Naive thymus-derived CD8-positive, alpha-beta T cell (primary cell): Measurements from ENCODE around the gene KITLG. TPM values are rescaled to one million over a fixed set of nuclear protein-coding genes. Genes with fewer than 3 reads are reported as not detected.
"Not testable (repeated sequence)": the region's sequence is repeated elsewhere in the genome, so short reads cannot be mapped to it uniquely, and the experiment has no call there.

Source experiments
- ATAC-seq, 2 donors: fragments of 150-1000 bp; cut with Tn5 transposase in 1 of 2; sonication (Bioruptor Pico), chemical (Tn5 transposase) in 1 of 2; 1 replicate in 1 of 2; 2 replicates in 1 of 2; pipeline ENCODE4 v1.10.0; 2021; ENCODE audit warnings: mild to moderate bottlenecking in 2 of 2, moderate library complexity in 2 of 2
- POLR2A ChIA-PET: fragments of 350-600 bp; sonication (Branson Sonifier 250); formaldehyde crosslinking; loops from one replicate; lab custom pipeline; 2021; ENCODE audit warnings: antibody characterized with exemption; lab: Charles Lee
- DNase-seq, 10 donors: peaks; one replicate each; pipeline versions ENCODE4 v3.0.0 to v3.0.0-alpha.2; 2020 to 2022
- H3K27ac Mint-ChIP-seq, 10 donors: one replicate each; pipeline ENCODE4 v1.8.0; 2020 to 2022; ENCODE audit warnings: mild to moderate bottlenecking in 10 of 10, mixed read lengths in 10 of 10, moderate library complexity in 4 of 10, inconsistent platforms in 1 of 10
- H3K27me3 Mint-ChIP-seq, 5 donors: one replicate each; pipeline ENCODE4 v1.8.0; 2021 to 2022; ENCODE audit warnings: mixed read lengths in 5 of 5
- H3K36me3 Mint-ChIP-seq, 3 donors: one replicate each; pipeline ENCODE4 v1.8.0; 2020 to 2022; ENCODE audit warnings: mixed read lengths in 3 of 3, mild to moderate bottlenecking in 2 of 3, inconsistent platforms in 1 of 3
- H3K4me1 Mint-ChIP-seq, 4 donors: one replicate each; pipeline ENCODE4 v1.8.0; 2021 to 2022; ENCODE audit warnings: mixed read lengths in 4 of 4
- H3K4me3 Mint-ChIP-seq, 10 donors: one replicate each; pipeline ENCODE4 v1.8.0; 2020 to 2022; ENCODE audit warnings: mild to moderate bottlenecking in 10 of 10, mixed read lengths in 10 of 10, moderate library complexity in 6 of 10, inconsistent platforms in 1 of 10
- H3K9me3 Mint-ChIP-seq, 9 donors: one replicate each; pipeline ENCODE4 v1.8.0; 2020 to 2022; ENCODE audit warnings: mixed read lengths in 9 of 9, mild to moderate bottlenecking in 3 of 9, inconsistent platforms in 1 of 9, moderate library complexity in 1 of 9
- polyA plus RNA-seq, 3 donors: library from polyadenylated mRNA; unstranded; fragments of 300-500 nt; fragmentation: Illumina TruSeq; gene quantifications; one replicate each; pipeline ENCODE4 v1.2.3, GENCODE V29; 2021
- total RNA-seq, 8 experiments: library from RNA in 2 of 8; stranded (reverse) in 2 of 8; gene quantifications; one replicate each; pipeline ENCODE4 v1.2.3 and lab custom pipeline; 2021 to 2026

The KITLG gene
- total and polyA plus RNA-seq, 5 experiments from 2014 or later: 0.33 TPM; not detected in 4

DNA sequence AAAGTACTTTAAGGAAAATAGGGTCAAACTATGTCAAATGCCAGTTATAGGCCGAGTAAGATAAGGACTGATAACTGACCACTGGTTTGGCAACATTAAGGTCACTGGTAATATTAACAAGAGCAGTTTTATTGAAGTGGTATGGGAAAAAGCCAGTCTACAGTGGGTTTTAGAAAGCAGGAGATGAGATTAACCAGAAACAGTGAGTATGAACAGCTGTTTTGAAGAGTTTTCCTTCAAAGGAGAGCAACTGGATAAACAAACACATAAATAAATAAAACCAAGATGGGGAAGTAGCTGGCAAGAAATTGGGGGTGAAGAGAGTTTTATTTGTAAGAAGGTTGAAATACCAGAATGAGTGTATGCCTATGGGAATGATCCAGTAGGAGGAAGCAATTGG is 30.3 kb downstream of the KITLG start:
- no peak for DNase-seq
- ATAC-seq: no peak

DNA sequence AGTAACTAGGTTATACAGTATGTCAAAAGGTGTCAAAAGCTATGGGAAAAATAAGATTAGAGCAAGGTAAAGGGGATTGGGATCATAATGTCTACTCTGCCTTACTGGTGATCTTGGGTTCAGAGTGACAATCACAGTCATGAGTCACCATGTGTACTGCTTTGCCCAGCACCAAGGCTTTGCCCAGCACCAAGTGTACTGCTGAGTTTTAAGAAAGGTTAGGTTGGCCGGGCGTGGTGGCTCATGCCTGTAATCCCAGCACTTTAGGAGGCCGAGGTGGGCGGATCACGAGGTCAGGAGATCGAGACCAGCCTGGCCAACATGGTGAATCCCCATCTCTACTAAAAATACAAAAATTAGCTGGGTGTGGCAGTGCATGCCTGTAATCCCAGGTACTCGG is 32.3 kb downstream of the KITLG start:
- H3K36me3 Mint-ChIP-seq, H3K9me3 Mint-ChIP-seq, H3K4me3 Mint-ChIP-seq, H3K27me3 Mint-ChIP-seq, ATAC-seq, POLR2A ChIA-PET, H3K4me1 Mint-ChIP-seq, DNase-seq, H3K27ac Mint-ChIP-seq: not testable (repeated sequence)

More for the DNA sequence above, 30.3 kb downstream of the KITLG start:
- Mint-ChIP-seq H3K36me3 (no peaks in the 10 kb centered on the region), H3K4me3 (no peak overlapping the region), H3K27ac (no peak overlapping the region), H3K4me1 (no peaks in the 10 kb centered on the region), H3K27me3 (peaks cover 0 to 7% (median 0%) of the 10 kb centered on the region in 5 donors), H3K9me3 (peaks cover 0 to 3% (median 0%) of the 10 kb centered on the region in 9 donors)
- POLR2A ChIA-PET: no interaction called here

DNA sequence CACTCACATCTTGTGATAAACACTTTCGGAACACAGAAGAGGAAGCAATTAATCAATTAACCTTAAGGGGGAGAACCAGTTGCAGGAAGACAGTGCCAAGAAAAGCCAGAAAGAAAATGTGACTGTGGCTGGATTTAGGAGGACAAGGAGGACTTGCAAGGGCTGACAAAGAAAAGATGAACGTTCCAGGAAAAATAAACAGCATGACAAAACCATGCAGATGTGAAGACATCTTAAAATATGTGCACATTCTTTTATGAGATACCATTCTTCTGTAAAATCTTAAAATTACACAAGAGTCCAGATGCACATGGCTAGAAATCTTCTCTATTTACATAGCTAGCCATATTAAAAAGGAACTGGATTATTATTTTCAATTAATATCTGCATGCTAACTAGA is 33.4 kb downstream of the KITLG start:
- POLR2A ChIA-PET: no interaction called here
- DNase-seq: no peak
- H3K9me3 Mint-ChIP-seq: peaks cover 0 to 11% (median 0%) of the 10 kb centered on the region in 9 donors
- no peak for ATAC-seq
- no peaks in the 10 kb centered on the region for H3K4me1 Mint-ChIP-seq
- H3K4me3 Mint-ChIP-seq: no peak overlapping the region
- H3K27me3 Mint-ChIP-seq: peaks cover 0 to 9% (median 0%) of the 10 kb centered on the region in 5 donors
- no peak overlapping the region for H3K27ac Mint-ChIP-seq
- no peaks in the 10 kb centered on the region for H3K36me3 Mint-ChIP-seq

DNA sequence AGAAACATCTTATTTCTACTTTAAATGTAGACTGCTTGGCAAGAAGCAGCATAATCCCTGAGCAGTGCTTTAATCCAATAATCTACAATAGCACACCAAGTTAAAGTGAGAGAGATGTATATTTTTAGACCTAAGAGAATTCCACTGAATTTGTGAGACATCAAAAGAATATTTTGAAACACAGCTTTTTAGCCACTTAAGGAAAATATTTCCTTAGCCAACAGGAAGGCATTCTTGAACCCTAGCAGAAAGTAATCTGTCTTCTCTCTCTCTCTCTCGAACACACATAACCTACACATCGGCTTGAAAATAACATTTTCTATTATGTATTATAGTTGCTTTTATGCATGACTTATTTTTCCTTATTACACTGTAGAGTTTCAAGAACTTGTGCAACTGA is 34.0 kb downstream of the KITLG start:
- H3K9me3 Mint-ChIP-seq: peaks cover 0 to 10% (median 0%) of the 10 kb centered on the region in 9 donors
- peaks cover 0 to 9% (median 0%) of the 10 kb centered on the region in 5 donors for H3K27me3 Mint-ChIP-seq
- no peak overlapping the region for H3K27ac Mint-ChIP-seq
- POLR2A ChIA-PET: no interaction called here
- H3K4me1 Mint-ChIP-seq: no peaks in the 10 kb centered on the region
- ATAC-seq (no peak), DNase-seq (no peak)
- H3K36me3 Mint-ChIP-seq: no peaks in the 10 kb centered on the region
- H3K4me3 Mint-ChIP-seq: no peak overlapping the region

DNA sequence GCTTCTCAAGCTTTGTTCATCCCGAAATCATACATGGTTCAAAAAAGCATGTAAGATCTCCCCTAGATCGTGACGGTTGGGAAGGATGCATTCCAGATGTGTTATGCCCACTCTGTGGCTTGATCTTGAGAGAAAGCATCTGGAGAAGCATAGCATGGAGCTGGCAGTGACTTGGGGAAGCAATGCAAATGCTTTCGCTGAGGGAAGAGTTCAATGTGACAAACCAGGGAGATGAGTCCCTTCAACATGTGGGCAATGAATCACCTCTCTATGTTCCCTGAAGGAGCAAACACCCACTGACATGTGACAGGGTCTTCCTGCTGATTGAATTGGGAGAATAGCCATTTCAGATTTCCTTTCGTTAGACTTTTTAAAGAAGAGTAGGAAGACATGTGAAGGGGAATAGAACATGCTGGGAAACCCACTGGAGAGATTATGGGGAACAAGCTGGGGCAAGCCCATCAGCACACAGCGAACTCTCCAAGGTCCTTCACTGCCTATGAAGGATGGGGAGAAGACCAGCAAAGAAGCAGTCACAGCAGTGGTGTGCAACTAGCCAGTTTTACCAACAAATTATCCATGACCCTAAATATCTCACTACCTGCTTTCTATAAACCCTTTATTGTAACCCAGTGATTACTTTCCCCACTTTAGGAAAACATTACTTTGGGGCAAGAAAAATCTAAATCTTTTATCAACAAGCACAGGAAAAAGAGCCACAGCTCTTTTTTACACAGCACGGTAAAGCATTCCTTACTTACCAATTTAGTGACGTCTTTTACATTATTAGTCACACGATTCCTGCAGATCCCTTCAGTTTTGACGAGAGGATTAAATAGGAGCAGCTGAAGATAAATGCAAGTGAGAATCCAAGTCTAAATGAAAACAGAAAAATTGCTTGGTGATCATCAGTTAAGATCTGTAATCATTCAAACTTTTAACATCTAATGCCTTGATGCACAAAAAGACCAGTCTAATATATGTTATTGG is 35.0 kb downstream of the KITLG start:
- Mint-ChIP-seq H3K36me3 (no peaks in the 10 kb centered on the region), H3K27ac (no peak overlapping the region), H3K9me3 (peaks cover 0 to 10% (median 0%) of the 10 kb centered on the region in 9 donors), H3K4me3 (no peak overlapping the region), H3K27me3 (peaks cover 0 to 9% (median 0%) of the 10 kb centered on the region in 5 donors), H3K4me1 (no peaks in the 10 kb centered on the region)
- POLR2A ChIA-PET: no interaction called here
- ATAC-seq (no peak), DNase-seq (no peak)

DNA sequence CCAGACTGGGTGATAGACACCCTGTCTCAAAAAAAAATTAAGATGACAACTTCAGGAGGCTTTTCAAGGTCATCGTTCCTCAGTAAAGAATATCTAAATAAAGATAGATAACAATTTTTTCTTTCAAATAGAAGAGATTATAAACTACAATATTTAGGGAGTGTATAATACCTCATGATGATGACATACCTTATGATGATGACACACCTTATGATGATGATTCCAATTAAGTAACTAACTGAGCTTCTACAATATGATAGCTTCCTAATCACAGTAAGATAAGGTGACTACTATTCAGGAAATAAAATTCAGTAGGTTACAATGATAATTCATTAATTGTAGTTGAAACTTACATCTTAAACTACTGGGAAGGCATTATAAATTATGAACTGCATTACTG is 40.4 kb downstream of the KITLG start:
- H3K36me3 Mint-ChIP-seq: no peaks in the 10 kb centered on the region
- POLR2A ChIA-PET: no interaction called here
- peaks cover 0 to 6% (median 0%) of the 10 kb centered on the region in 5 donors for H3K27me3 Mint-ChIP-seq
- H3K4me1 Mint-ChIP-seq: no peaks in the 10 kb centered on the region
- ATAC-seq: no peak
- H3K4me3 Mint-ChIP-seq: no peak overlapping the region
- peaks cover 0 to 18% (median 0%) of the 10 kb centered on the region in 9 donors for H3K9me3 Mint-ChIP-seq
- H3K27ac Mint-ChIP-seq: no peak overlapping the region
- DNase-seq: no peak

DNA sequence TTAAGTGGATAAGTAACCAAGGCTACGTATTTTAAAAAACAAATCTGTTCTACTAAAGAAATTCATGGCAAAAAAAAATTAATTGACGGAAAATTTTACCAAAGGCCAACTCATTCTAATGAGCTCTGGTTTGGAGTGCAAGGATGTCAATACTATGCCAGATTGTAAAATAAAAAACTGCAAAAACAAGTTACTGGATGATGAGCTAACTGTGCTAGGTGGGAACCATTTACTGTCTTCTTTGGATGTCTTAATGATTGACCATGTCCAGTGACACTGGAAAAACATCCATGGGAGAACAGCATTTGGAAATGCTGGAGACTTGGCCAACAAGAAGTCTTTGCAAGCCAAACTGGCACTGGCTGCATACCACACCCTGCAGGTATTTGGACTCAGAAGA is 41.6 kb downstream of the KITLG start:
- no peak overlapping the region for H3K4me3 Mint-ChIP-seq
- no peak for DNase-seq
- H3K36me3 Mint-ChIP-seq: no peaks in the 10 kb centered on the region

DNA sequence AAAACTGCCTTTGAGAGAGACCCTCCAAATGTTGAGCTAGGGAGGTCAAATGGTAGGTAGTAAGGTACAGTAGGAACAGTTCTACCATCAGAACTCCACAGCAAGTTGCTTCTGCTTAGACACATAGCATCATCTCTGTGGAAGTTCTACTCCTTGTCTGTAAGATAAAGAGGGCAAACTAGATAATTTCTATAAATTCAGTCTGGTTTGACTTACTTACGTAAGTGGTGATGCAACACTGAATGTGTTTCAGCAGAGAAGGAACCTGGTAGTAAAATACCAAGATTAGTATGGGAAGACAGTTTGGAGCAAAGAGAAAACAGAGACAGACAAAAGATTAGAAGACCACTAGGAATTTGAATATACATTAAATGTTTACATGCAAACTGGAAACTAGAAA is 42.0 kb downstream of the KITLG start:
- Mint-ChIP-seq H3K4me1 (no peaks in the 10 kb centered on the region), H3K36me3 (no peaks in the 10 kb centered on the region), H3K27me3 (peaks cover 0 to 4% (median 2%) of the 10 kb centered on the region in 5 donors), H3K9me3 (peaks cover 0 to 14% (median 0%) of the 10 kb centered on the region in 9 donors), H3K27ac (no peak overlapping the region), H3K4me3 (no peak overlapping the region)
- DNase-seq: no peak
- ATAC-seq: no peak
- POLR2A ChIA-PET: no interaction called here

More for the DNA sequence above, 41.6 kb downstream of the KITLG start:
- Mint-ChIP-seq H3K4me1 (no peaks in the 10 kb centered on the region), H3K27ac (no peak overlapping the region), H3K27me3 (peaks cover 0 to 4% (median 2%) of the 10 kb centered on the region in 5 donors), H3K9me3 (peaks cover 0 to 18% (median 2%) of the 10 kb centered on the region in 9 donors)
- no peak for ATAC-seq
- POLR2A ChIA-PET: no interaction called here

DNA sequence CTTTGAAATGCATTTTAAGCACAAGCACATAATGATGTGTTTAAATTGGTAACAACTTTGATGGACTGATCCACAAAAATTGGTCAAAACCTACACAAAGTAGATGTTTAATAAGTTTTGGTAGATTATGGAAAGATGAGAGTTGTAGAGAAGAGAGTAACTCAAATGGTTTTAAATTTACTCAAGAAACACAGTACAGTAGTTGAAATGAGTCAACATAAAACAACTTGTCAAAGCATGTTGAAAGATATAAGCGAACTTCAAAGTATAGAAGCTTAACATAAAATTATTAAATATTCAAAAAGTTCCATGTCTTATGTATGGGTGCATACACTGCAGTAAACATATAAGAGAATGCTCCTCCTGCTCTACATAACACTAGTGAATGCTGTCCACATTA is 49.4 kb downstream of the KITLG start:
- Mint-ChIP-seq H3K36me3 (no peaks in the 10 kb centered on the region), H3K27ac (no peak overlapping the region), H3K9me3 (peaks cover 0 to 9% (median 1%) of the 10 kb centered on the region in 9 donors), H3K4me3 (no peak overlapping the region), H3K4me1 (no peaks in the 10 kb centered on the region), H3K27me3 (peaks cover 0 to 2% (median 2%) of the 10 kb centered on the region in 5 donors)
- ATAC-seq (no peak), DNase-seq (no peak)
- POLR2A ChIA-PET: no interaction called here

DNA sequence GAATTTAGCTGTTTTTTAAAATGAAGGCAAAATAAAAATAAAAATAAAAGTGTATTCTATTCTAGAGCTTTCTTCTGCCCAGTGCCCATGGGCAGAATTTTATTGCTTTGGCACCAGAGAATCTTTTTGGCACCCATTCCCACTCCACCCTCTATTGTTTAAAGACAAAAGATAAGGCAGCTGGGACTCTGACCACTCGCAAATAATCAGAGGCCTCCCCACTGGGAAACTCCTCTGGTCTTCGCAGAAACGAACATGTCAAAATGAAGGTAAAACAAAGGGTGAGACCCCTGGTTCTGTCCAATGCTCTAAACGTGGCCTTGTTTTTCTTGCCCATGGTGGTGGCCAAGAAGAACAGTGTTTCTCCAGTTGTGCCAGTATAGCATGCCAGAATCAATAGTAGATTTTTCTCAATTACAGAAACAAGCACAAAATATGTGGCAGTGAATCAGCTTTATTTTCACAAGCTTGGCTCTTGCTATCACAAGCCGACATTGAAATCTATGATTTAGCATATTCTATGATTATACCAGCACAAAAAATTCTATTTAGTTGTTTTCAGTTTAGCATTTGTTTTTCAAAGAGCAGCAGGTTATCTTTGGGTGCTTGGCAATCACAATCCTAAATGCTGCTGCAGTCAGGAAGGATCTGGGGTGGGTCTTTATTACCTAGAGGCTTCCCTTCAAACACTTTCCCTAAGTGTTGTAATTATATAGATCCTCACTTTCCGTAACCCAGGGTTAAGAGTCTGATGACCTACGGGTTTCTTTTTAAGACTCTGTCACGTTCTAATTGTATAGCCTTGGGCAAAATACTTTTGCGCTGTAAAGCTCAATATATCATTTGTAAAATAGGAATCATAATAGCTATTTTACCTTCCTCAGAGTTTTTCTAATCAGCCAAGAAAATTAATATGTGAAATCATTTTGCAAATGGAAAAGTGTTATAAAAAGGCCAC is 50.5 kb downstream of the KITLG start:
- Mint-ChIP-seq H3K27ac (no peak overlapping the region), H3K4me1 (no peaks in the 10 kb centered on the region), H3K9me3 (peaks cover 0 to 9% (median 1%) of the 10 kb centered on the region in 9 donors), H3K27me3 (peaks cover 0 to 2% (median 2%) of the 10 kb centered on the region in 5 donors), H3K4me3 (no peak overlapping the region), H3K36me3 (no peaks in the 10 kb centered on the region)
- no peak for DNase-seq
- ATAC-seq: no peak
- POLR2A ChIA-PET: no interaction called here

DNA sequence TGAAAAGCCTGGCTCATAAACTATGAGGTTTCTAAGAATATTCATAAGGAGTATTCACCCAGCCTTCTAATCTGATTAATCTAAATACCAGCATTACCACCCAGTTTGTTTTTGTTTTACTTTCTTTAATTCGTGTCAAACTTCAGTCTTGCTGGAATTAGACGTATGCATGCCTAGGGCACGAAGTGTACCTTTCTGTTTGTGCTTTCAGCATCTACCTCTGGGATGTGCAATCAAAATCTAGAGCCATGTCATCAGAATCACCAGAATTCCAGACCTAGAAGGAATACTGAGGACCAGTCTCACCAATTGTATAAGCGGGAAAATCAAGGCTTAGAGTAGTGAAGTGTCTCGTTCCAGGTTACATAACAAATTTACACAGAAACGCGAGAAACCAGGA is 57.3 kb downstream of the KITLG start:
- H3K27ac Mint-ChIP-seq: no peak overlapping the region
- peaks cover 0 to 3% (median 0%) of the 10 kb centered on the region in 5 donors for H3K27me3 Mint-ChIP-seq
- ATAC-seq (no peak), DNase-seq (no peak)
- H3K9me3 Mint-ChIP-seq: peaks cover 0 to 13% (median 0%) of the 10 kb centered on the region in 9 donors
- no peak overlapping the region for H3K4me3 Mint-ChIP-seq
- H3K36me3 Mint-ChIP-seq: no peaks in the 10 kb centered on the region
- POLR2A ChIA-PET: no interaction called here
- H3K4me1 Mint-ChIP-seq: no peaks in the 10 kb centered on the region

DNA sequence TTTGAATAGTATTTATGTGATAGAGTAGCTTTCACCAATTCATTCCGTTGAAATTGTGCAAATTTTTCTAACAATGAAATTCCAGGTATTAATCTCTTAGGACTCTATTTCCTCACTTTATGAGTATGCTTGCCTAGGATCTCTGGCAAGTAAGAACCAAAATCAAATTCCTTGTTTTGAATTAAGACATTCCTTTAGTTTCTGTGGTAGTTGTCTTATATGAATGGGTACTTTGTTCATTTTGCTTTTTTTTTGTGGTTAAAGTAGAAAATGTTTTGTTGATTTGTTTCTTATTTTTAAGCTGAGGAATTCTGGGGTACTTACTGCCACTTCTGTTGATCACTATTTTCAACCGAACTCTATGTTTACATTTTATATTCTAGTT is 59.8 kb downstream of the KITLG start:
- POLR2A ChIA-PET: no interaction called here
- Mint-ChIP-seq H3K27me3 (peaks cover 0 to 3% (median 0%) of the 10 kb centered on the region in 5 donors), H3K9me3 (peaks cover 0 to 6% (median 0%) of the 10 kb centered on the region in 9 donors), H3K27ac (no peak overlapping the region), H3K36me3 (no peaks in the 10 kb centered on the region), H3K4me3 (no peak overlapping the region), H3K4me1 (no peaks in the 10 kb centered on the region)
- no peak for DNase-seq
- ATAC-seq: no peak
